ENCODE measurements around the gene IGFBP2. TPM values are rescaled to one million over a fixed set of nuclear protein-coding genes. Genes with fewer than 3 reads are reported as not detected.

The IGFBP2 gene
- total and polyA plus RNA-seq, 2 of the 8 experiments (the other 6 are each of a cell fraction or from before 2014, with no cell fraction given), result 326 to 782 TPM

DNA sequence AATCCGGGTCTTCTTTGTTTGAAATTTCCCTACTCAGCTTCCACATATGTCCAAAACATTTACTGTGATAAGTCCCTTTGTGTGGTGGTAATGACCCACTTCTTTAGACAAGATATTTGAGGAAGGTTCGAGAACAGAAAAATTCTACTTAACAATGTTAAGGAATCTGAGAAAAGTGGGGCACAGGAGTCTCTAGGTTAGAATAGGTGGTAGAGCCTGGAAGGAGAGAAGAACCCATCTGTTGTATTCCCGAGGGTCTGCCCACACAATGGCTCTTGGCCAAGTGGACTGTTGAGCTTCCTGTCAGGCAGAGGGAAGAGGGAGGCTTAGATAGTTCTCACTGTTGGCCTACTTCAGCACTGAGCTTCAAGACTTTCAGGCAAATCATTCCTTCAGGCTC is 4.3 kb downstream of the IGFBP2 start (continued):
- no peak for TF ChIP-seq PHF8 (conservative IDR thresholded peaks at IDR 0.05; ENCODE audit: low read depth, low read length)
- TF ChIP-seq CTBP2 (IDR thresholded peaks at IDR 0.05; ENCODE audit: borderline replicate concordance, insufficient read depth, insufficient read length, low read length), result no peak
- no peak for TF ChIP-seq SP2 (IDR thresholded peaks at IDR 0.05; ENCODE audit: low read length)
- TF ChIP-seq CHD7 (IDR thresholded peaks at IDR 0.05; ENCODE audit: insufficient replicate concordance, low read length), result no peak
- TF ChIP-seq, protein P1, sequence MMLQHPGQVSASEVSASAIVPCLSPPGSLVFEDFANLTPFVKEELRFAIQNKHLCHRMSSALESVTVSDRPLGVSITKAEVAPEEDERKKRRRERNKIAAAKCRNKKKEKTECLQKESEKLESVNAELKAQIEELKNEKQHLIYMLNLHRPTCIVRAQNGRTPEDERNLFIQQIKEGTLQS (IDR thresholded peaks at IDR 0.05; ENCODE audit: insufficient read depth, low read depth, low read length), result no peak
- no peak for TF ChIP-seq CHD2 (IDR thresholded peaks at IDR 0.05; ENCODE audit: low read length)
- no peak for TF ChIP-seq CBX5 (IDR thresholded peaks at IDR 0.05; ENCODE audit: low read depth, low read length)
- no peak for TF ChIP-seq BRCA1 (IDR thresholded peaks at IDR 0.05; ENCODE audit: low read depth, low read length)
- TF ChIP-seq SP1 (IDR thresholded peaks at IDR 0.05; ENCODE audit: low read depth, low read length), result no peak
- TF ChIP-seq ASH2L (IDR thresholded peaks at IDR 0.05; ENCODE audit: low read length), result no peak

Data from H1 (cell line).